Measurements from ENCODE around the gene SAE1. TPM values are rescaled to one million over a fixed set of nuclear protein-coding genes. Genes with fewer than 3 reads are reported as not detected.

The SAE1 gene
- total RNA-seq, 1 donor from 2014 or later, result 57.6 TPM

- peak; percentile 84 for DNase-seq
- H3K9me3 ChIP-seq, result no peaks in the 10 kb centered on the region
Observed at GRCh38 chr19:47228168-47228936, 97.7 kb downstream of the SAE1 start.

GRCh38 chr19:47228937-47229675, 98.5 kb downstream of the SAE1 start:
- Histone ChIP-seq H3K4me1 (peaks cover 29% of the 10 kb centered on the region), H3K27ac (peak overlapping the region; percentile 99), H3K4me3 (peak overlapping the region; percentile 97), H3K9me3 (no peaks in the 10 kb centered on the region), H3K36me3 (peaks cover 5% of the 10 kb centered on the region), H3K27me3 (no peaks in the 10 kb centered on the region)
- intact Hi-C loops (cut with DNase I), result no loop called here
- TF ChIP-seq CTCF (IDR thresholded peaks at IDR 0.05), result no peak
- ATAC-seq (no peak), DNase-seq (peak; percentile 67)

More at GRCh38 chr19:47228168-47228936, 97.7 kb downstream of the SAE1 start:
- Histone ChIP-seq H3K36me3 (peaks cover 12% of the 10 kb centered on the region), H3K4me3 (peak overlapping the region; percentile 97), H3K27ac (peak overlapping the region; percentile 99), H3K27me3 (no peaks in the 10 kb centered on the region), H3K4me1 (peaks cover 29% of the 10 kb centered on the region)
- no peak for TF ChIP-seq CTCF (IDR thresholded peaks at IDR 0.05)
- intact Hi-C loops (cut with DNase I), result no loop called here
- peak; percentile 3 for ATAC-seq

GRCh38 chr19:47229676-47230053, 99.0 kb downstream of the SAE1 start:
- intact Hi-C loops (cut with DNase I), result no loop called here
- no peak for TF ChIP-seq CTCF (IDR thresholded peaks at IDR 0.05)
- no peak for ATAC-seq

GRCh38 chr19:47230054-47230920, 99.7 kb downstream of the SAE1 start:
- DNase-seq (peak; percentile 91), ATAC-seq (peak; percentile 4)
- peak; percentile 82 for TF ChIP-seq CTCF (IDR thresholded peaks at IDR 0.05)
- peak overlapping the region; percentile 86 for H3K27ac ChIP-seq
- intact Hi-C loops (cut with DNase I), result no loop called here
- H3K9me3 ChIP-seq, result no peaks in the 10 kb centered on the region
- H3K36me3 ChIP-seq, result peaks cover 4% of the 10 kb centered on the region
- no peaks in the 10 kb centered on the region for H3K27me3 ChIP-seq
- H3K4me3 ChIP-seq, result peak overlapping the region; percentile 97
- H3K4me1 ChIP-seq, result peaks cover 29% of the 10 kb centered on the region

More at GRCh38 chr19:47229676-47230053, 99.0 kb downstream of the SAE1 start:
- DNase-seq, result no peak
- Histone ChIP-seq H3K27me3 (no peaks in the 10 kb centered on the region), H3K4me1 (peaks cover 29% of the 10 kb centered on the region), H3K27ac (peak overlapping the region; percentile 86), H3K9me3 (no peaks in the 10 kb centered on the region), H3K4me3 (peak overlapping the region; percentile 97), H3K36me3 (peaks cover 5% of the 10 kb centered on the region)

- Histone ChIP-seq H3K27ac (peak within 1 kb of the TSS; percentile 86), H3K4me3 (peak within 1 kb of the TSS; percentile 97), H3K9me3 (no peaks in the 10 kb centered on the region), H3K27me3 (no peaks in the 10 kb centered on the region), H3K36me3 (no peaks in the 10 kb centered on the region), H3K4me1 (peaks cover 23% of the 10 kb centered on the region)
- ATAC-seq (no peak), DNase-seq (no peak)
- no peak for TF ChIP-seq CTCF (IDR thresholded peaks at IDR 0.05)
- intact Hi-C loops (cut with DNase I), result no loop called here
Observed at GRCh38 chr19:47230921-47231214, 100.2 kb downstream of the SAE1 start, which contains the start of gene BBC3. Gene BBC3, minus strand, starts transcription at chr19:47231199. Its CDS starts 2,768 bp downstream, at chr19:47228431.
